Kidney capillary endothelial cell (primary cell): ENCODE results near the gene GRIN2C.

Experiments
- DNase-seq: peaks from one replicate; pipeline ENCODE4 v3.0.0-alpha.2; 2018; ENCODE audit warnings: low spot score

The GRIN2C gene

DNA sequence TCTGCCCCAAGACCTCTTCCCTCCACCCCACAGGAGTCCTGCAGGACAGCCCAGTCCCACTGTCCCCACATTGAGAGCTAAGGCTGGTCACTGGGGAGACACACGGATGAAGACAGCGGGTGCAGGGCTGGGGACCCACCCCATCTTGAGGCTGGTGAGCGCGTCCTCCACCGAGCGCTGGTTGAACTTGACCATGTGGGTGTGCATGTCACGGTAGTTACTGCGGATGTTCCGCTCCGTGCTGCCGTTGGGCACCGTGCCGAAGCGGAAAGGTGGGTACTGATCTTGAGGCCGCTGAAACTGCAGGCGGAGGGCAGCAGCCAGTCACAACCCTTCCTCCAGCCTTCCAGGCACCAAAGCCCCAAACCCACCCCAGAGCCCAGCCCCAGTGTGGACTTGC lies 13.1 kb downstream of the GRIN2C start:
- no peak for DNase-seq

DNA sequence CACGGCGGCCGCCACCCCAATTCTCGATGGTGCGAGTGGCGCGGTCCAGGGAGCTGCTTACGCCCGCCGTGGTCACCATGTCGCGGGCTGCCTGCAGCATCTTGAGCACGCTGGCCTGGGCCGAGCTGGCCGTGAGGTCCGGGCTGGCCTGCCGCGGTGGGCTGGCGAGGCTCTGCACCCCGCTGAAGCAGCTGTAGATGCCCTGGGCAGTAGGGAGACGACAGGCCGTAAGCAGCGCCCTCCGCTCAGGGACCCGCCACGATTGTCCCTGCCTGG lies 16.4 kb downstream of the GRIN2C start:
- no peak for DNase-seq

DNA sequence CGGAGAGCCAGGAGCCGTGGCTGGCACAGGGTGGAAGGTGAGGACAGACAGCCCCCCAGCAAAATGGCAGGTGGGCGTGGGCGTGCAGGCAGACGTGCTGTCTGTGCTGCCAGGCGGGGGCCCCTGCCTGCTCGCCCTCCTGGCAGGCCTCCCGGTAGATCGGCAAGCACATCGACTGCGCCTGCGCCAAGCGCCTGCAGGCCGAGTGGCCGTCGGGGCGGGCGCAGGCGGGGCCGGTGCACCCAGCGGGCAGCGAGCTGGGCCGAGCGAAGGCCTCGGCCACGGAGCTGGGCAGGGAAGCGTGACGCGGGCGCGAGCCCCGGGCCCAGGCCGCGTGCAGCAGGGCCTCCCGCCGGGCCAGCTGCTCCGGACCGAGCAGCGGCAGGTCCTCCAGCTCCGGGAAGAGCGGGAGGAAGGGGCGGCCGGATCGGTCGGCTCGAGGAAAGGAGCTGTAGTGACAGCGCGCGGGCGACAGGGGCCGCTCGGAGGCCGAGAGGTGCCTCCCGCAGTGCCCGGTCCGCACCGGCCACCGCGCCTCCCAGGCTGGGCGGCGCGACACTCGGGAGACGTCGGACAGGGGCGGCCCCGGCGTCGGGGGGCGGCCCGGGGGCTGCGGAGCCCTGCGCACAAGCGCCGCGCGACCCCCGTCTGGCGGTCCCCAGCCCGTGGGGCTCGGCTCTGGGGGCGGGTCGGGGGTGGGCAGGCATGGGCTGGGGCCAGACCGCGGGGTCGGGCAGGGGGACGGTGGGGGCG lies 16.9 kb downstream of the GRIN2C start:
- peak; percentile 48 for DNase-seq

DNA sequence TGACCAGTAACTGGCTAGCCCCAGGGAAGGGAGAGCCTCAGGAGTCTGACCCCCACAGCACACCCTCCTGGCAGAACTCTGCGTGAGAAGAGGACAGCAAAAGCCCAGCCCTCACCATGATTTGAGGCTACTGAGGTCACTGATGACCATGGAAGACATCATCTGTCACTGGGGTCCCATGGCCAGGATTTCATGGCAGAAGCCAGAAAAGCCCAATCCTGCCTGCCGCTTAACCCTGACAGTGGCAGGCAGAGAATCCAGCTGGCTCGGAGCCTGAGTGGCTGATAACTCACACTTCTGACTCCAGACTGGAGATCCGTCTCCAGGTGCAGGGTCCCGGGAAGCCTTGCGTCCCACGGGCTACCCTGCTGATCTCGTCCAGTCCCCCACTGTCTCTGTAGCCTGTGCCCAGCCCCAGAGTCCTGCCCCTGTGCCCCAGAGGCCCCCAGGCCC lies 17.5 kb downstream of the GRIN2C start:
- no peak for DNase-seq

DNA sequence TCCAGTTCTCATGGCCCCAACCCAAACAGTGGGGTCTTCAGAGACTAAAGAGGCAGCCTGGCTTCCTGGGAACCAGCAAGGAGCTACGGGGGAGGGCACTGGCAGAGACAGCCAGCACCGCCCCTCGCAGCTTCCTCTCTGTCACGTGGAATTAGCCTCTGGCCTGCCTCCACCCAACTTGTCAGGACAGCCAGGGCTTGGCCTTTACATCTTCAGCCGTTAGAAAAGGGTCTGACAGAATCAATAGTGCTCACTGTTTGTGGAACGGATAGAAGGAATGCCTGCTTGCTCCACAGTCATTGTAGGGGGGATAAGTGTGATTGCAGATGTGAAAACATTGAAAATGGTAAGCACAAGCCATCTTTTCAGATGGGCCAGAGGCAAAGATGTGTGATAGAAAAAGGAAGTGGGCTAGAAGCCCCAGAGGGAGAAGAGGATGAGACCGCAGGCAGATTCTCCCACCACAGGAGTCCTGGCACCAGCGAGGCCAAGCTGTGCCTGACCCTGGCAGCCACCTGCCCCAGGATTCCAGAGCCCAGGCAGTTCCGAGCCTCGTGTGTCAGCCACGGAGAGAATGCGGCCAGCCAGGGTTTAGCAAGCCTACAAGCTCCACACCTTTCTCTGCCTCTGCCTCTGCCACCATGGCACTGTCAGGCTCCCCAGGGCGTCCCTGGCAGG lies 18.6 kb downstream of the GRIN2C start:
- DNase-seq: no peak

DNA sequence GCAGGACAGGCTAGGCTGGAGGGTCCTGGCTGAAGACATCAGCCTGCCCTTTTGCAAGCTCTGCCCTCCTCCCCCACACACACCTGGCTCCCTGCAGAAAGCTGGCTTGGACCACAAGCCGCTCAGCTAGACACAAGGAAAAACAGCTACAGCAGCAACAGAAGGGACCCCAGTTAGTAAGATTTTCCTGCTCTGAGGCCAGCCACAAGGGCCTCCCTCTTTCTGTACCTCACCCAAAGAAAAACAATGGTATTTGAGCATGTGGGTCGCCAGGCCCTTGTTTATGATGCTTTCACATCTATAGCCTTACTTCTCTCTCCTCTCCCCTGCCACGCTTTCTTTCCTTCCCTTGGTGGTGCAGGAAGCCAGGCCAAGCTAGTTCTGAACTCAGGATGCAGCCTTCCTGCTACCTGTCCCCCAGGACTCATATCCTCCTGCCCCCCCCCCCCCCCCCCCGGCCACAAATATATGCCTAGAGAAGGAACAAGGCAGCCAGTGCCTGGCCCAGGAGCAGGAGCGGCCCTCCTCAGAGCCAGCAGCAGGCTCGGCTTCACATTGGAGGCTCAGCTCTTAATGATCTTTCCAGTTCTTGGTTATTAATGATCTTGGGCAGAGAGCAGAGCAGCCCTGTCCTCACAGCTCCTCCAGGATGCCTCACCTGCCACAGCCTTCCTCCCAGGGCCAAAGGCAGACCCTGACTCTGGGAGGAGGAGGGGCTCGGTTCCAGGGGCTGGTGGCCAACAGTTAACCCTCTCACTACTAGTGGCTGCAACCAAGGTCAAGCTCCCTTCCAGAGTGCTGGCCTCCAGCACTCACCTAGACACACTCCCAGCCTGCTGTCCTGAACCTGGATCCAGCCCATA lies 19.5 kb downstream of the GRIN2C start:
- no peak for DNase-seq

DNA sequence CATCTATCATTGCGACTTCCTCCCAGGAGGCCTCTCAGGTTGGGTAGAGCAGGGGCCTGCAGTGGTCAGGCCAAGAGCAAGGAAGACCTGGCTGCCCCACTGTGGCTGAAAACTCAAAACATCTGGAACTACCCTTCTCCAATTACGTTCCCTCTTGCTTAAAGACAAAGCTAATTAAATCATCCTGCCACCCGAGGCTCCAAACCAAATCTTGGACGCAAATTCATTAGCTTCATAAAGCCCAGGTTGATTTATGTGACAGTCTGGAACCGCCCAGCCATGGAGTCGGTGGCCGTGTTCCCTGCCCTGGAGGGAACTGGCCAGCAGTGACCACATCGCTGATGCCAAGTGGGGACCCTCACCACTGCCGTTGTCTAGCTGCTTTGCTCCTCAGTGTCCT lies 21.4 kb downstream of the GRIN2C start:
- DNase-seq: no peak

DNA sequence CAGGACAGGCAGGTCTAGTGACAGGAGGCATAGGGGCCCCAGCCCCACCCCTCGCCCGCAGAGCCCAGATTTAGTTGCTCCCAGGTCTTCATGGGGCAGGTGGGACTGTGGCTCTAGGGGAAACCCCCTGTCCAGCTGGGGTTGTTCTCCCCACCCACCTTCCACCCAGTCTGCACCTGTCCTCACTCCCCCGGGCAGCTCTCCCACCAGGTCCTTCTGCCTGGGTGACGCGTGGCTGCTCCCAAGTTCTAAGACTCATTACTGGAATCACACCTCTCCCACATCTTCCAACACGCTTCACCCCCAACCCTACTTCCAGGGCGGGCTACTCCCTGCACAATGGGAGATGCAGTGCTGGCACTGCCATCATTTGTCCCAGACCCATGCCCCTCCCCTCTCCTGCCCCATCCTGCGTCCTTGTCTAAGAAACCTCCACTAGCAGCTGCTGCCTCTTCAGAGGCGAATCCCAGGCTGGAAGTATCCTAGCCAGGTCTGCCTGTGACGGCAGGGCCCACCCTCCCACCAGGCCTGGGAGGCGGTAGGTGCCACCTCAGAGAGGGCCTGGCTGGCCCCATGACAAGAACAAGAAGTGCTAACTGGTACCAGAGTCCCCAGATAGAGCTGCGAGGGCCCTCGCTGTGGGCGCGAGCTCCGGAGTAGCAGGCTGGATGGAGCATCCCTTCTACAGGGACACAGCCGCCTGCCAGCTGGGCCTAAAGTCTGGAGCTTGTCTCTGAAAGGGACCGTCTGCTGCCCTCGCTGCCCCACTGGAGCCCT lies 22.8 kb downstream of the GRIN2C start:
- no peak for DNase-seq

DNA sequence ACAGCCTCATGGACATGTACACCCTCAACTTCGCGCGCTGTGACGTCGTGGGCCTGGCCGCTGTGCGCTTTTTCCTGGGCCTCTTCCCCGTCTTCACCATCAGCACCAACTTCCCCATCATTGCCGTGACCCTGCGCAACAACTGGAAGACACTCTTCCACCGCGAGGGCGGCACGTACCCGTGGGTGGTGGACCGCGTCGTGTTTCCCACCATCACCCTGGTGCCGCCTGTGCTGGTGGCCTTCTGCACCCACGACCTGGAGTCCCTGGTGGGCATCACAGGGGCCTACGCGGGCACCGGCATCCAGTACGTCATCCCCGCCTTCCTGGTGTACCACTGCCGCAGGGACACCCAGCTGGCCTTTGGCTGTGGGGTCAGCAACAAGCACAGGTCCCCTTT lies 23.5 kb downstream of the GRIN2C start:
- no peak for DNase-seq

DNA sequence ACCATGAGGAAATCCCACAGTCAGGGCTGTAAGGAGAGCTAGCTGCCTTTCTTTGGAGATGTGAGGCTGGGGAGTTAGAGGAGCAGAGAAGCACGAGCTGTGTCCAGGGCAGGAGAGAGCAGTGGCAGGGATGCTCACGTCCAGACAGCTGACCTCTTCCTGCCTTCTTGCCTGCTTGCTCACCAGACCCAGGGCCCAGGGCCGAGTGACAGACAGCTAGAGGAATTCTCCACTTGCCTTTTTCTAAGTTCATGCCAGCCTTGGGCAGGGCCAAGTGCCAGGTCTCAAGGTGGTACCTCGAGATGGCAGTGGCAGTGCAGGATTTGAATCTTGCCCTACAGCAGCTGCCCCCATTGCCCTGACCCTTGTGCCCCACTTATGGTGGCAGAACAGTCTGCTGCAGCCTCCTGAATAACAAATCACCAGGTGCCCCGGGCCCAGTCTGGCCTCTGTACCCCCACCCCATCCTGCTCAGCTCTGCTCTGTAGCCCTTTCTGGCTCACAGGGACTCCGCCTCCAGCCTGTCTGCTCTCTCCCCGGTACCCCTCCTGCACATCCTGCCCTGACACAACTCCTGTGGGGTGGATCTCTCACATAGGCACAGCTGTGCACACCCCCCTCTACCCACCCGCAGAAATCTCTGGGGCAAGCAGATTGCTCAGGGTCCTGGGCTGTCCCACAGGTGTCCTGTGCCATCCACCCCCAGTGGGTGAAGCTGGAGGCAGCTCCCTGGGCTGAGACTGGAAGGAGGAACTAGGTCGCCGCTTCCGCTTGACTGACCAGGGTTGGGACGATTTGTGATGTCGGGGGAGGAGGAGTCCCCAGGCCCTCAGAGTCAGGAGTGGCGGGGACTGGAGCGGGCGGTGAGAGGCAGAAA lies 25.9 kb downstream of the GRIN2C start:
- no peak for DNase-seq

DNA sequence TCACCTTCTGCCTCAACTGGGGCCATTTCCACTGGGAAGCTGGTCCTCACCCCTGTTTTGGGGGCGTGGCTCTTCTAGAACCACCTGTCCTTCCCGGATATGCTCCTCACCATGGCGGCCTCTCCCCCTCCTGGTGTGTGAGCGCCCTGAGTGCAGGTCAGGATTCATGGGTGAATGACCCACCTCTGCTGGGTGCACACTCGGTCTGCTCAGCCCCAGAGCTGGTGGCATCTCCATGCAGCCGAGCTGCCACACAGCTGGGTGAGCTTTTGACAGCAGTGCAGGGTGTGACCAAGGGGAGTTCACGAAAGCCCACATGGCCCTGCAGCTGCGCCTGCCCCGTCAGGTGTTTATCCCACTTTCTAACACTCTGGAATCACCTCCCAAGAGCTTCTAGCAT lies 27.3 kb downstream of the GRIN2C start:
- DNase-seq: no peak

DNA sequence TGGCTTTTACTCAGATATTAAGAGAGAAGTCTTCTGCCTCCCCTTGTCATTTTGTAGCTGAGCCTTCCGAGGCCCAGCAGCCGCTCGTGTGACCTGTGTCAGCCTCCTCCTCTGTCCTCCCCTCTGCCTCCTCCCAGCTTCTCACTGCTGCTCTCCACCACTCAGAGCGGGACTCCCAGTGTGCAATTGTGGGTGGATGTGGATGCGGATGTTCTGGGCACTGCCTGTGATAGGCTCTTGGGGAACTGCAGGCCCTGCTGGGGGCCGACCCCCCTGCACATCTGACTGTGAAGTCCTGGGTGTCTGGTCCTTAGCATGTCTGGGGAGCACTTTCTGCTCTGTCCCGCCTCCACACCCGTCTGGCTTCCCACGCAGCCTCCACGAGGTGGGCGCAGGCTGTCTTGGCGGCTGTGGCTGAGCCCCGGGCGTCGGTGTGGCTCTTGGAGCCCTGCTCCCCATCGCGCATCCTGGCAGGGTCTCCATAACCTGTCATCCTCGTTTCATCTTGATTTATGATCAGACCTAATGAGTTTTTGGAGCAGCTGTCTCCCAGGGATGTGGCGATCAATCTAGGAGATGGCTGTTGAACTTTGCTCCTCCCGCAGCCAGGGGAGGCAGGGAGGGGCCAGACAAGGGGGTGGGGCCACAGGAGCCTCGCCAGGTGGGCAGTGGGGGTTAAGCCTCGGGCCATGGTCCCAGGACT lies 28.1 kb downstream of the GRIN2C start:
- no peak for DNase-seq

DNA sequence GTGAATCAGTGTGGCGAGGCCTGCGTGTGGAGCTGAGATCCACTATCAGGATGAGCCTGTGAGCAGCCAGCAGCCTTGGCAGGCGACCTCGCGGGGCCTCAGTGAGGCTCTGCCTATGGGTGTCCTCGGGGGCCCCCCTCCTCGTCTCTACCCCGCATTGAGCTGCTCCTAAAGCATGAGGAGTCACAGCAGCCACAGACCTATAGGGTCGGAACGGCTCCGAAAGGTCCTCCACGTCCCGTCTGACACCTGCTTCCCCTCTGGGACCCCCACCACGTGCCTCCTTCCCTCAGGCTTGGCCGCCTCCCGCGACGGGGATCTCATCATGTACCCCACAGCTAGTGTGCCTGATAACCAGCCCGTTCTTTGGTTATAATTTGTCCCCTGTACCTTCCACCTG lies 28.8 kb downstream of the GRIN2C start:
- no peak for DNase-seq

DNA sequence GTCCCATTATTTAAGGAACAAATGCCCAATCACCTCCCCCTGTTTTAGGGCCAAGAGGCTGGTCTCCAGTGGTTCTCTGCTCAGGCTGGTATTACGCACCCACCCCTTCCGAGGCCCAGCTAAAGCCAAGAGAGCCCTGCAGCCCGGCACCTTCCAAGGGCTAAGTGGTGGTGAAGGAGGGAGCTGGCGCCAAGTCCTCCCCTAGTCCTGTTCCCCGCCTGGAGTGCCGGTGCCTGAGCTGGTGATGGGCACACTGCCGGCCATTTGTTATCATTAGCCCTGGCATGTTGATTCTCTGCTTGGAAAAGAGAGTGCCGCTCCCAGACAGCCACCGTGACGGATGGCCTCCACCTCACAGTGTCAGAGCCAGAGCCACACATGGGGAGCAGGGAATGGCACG lies 31.9 kb downstream of the GRIN2C start:
- no peak for DNase-seq

DNA sequence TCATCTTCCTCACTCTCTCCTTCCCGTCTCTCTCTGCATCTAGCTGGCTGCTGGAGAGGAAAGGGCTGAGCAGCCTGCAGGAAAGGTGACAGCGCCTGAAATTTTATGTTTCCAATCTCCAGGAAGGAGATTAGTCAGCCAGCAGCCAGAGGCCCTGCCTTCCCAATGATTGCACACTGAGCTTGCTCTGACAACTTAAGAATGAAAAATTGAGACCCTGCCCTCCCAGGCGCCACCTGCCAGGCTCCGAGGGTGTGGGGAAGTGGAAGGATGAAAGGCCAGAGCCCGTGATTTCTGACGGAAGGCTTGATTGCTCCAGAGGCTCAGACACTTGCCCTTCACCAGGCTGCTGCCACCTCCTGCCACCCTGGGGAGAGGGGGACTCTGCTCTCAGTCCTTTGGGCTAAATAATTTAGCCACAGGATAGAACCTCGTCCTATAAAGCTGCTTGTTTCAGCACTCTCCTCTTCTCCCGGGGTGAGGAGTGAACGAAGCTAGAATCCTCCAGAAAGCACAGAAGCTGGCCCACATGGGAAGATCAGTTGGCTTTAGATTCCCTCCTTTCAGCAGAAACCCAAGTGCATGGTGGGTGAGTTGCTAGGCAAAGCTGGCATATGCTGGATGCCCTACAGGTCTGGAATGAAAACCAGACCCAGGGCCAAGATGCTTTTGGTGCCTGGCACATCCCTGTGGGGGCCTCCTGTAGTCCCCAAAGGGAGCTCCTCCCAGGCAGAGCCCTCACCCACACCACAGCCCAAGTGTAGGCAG lies 33.5 kb downstream of the GRIN2C start:
- peak; percentile 67 for DNase-seq

DNA sequence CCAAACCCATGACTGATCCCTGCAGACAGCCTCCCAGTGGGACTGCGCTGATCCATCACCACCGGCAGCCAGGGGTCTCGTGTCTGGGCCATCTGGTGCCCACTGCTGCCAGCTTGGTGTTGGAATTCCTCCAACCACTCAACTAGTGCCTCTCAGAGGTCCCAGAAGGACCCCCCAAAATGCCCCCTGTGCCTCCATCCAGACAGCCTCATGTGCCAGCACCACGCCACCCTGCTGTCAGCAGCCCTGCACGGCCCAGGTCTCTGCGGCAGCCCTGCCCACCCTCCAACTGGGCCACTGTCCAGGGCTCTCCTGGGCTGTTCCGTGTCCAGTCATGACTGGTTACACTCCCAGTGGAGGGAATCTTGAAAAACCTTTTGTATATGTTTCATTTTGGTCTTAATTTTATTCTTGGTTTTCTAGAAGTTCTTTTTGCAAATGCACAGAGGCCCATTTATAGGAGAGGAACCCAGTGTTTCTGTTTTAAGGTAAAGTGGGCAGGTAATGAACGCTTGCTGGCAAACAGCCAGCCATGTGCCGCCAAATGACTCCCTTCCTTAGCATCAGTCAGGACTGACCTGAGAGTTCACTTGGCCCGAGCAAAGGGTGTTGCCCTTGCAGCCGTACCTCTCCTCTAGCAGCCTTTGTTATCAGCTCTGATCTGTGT lies 34.6 kb downstream of the GRIN2C start:
- DNase-seq: no peak

DNA sequence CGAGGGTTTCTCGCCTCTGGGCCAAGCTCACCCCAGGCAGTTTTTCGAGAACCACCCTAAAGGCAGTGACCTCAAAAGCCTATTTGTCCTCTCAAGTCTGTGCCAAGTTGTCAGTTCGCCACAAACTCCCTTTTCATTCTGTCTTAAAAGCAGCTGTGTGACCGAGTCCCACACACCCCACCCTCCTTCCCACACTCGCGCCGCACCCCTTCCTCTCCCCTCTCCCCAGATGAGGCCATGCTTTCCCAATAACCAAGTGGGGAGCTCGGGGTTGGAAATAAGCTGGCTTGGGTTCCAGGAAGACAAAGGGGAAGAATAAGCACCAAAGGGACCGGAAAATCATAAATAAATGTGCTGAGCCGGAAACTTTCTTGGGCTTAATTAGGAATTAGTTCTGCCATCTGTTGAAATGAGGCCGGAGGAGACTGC lies 36.7 kb downstream of the GRIN2C start:
- DNase-seq: no peak

DNA sequence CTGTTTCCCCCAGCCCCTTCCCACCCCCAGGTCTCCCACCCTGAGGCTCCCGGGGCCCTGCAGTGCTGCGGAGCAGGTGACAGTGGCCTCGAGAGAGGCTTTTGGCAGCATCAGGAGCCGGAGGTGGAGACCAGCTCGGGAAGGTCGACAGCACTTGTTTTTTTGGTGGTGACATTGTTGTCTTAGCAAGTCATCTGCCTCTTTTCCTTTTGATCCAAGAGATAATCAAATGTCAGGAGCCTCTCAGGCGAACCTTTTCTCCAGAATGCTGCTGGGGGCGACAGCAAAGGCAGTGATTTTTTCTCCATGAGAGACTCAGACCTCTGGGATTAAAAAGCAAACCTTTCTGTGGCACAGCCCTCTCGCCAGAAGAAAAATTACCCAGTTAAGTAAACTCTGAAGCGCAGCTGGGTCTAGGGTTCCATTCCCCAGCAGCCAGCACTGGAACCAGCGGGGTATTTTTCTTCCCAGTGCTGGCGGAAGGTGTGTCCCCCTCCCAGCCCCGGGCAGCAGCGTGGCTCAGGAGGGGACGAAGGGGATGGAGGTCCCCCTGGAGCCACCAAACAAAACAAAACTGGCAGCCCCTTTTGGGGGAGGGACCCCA lies 37.2 kb downstream of the GRIN2C start:
- no peak for DNase-seq
